ENCODE results near the gene PTPN7. TPM values are rescaled to one million over a fixed set of nuclear protein-coding genes. Genes with fewer than 3 reads are reported as not detected.

Gene PTPN7
- total RNA-seq, 1 donor from 2014 or later: 0.75 TPM

- no peak overlapping the region for H3K27ac Mint-ChIP-seq (ENCODE audit: unreplicated experiment)
- peaks cover 3% of the 10 kb centered on the region for H3K4me1 ChIP-seq (ENCODE audit: insufficient read depth, low read length)
- H4K20me1 ChIP-seq (ENCODE audit: insufficient read depth, low read length): no peaks in the 10 kb centered on the region
- peaks cover 11% of the 10 kb centered on the region for H3K27me3 Mint-ChIP-seq (ENCODE audit: low read depth, unreplicated experiment)
- no peak overlapping the region for H3K9ac ChIP-seq (ENCODE audit: low read length)
- no peaks in the 10 kb centered on the region for H3K27me3 ChIP-seq (ENCODE audit: insufficient read depth, low read length)
- no peak overlapping the region for H3K4me3 Mint-ChIP-seq (ENCODE audit: unreplicated experiment)
- no peak overlapping the region for H3K4me2 ChIP-seq (ENCODE audit: low read length)
- H3K27ac ChIP-seq (ENCODE audit: low read depth, low read length): no peak overlapping the region
- H3K36me3 ChIP-seq (ENCODE audit: insufficient read depth, low read length): no peaks in the 10 kb centered on the region
- H3K79me2 ChIP-seq (ENCODE audit: insufficient read depth, low read length): no peaks in the 10 kb centered on the region
- no peak overlapping the region for H3K4me3 ChIP-seq (ENCODE audit: insufficient read depth, low read depth, low read length)
- H3K9me3 ChIP-seq (ENCODE audit: insufficient read depth, low read depth, low read length): no peaks in the 10 kb centered on the region
- FAIRE-seq: no peak
- peaks cover 17% of the 10 kb centered on the region for H3K4me1 Mint-ChIP-seq (ENCODE audit: low read depth, unreplicated experiment)
- no peaks in the 10 kb centered on the region for H3K9me3 Mint-ChIP-seq (ENCODE audit: unreplicated experiment)
- no peak for TF ChIP-seq EZH2 (IDR thresholded peaks at IDR 0.05; ENCODE audit: insufficient read depth, low read length)
- TF ChIP-seq CTCF (IDR thresholded peaks at IDR 0.05; ENCODE audit: insufficient read depth, low read depth, low read length): no peak
- no peaks in the 10 kb centered on the region for H3K36me3 Mint-ChIP-seq (ENCODE audit: low read depth, unreplicated experiment)
- no peak for DNase-seq (ENCODE audit: low read depth)
- no peak overlapping the region for H2AFZ ChIP-seq (ENCODE audit: low read depth, low read length)
These were observed 2.2 kb upstream of the PTPN7 start for GRCh38 chr1:202162418-202163280.

GRCh38 chr1:202162047-202162417 is 1.6 kb upstream of the PTPN7 start:
- Histone ChIP-seq H3K79me2 (ENCODE audit: insufficient read depth, low read length) (no peaks in the 10 kb centered on the region), H3K27me3 (ENCODE audit: insufficient read depth, low read length) (no peaks in the 10 kb centered on the region), H3K9ac (ENCODE audit: low read length) (no peak overlapping the region), H3K4me1 (ENCODE audit: insufficient read depth, low read length) (peaks cover 3% of the 10 kb centered on the region), H4K20me1 (ENCODE audit: insufficient read depth, low read length) (no peaks in the 10 kb centered on the region), H3K4me3 (ENCODE audit: insufficient read depth, low read depth, low read length) (no peak overlapping the region), H3K36me3 (ENCODE audit: insufficient read depth, low read length) (no peaks in the 10 kb centered on the region), H3K9me3 (ENCODE audit: insufficient read depth, low read depth, low read length) (no peaks in the 10 kb centered on the region), H3K4me2 (ENCODE audit: low read length) (no peak overlapping the region), H3K27ac (ENCODE audit: low read depth, low read length) (no peak overlapping the region), H2AFZ (ENCODE audit: low read depth, low read length) (no peak overlapping the region)
- Mint-ChIP-seq H3K4me1 (ENCODE audit: low read depth, unreplicated experiment) (peaks cover 17% of the 10 kb centered on the region), H3K27me3 (ENCODE audit: low read depth, unreplicated experiment) (peaks cover 11% of the 10 kb centered on the region), H3K27ac (ENCODE audit: unreplicated experiment) (no peak overlapping the region), H3K9me3 (ENCODE audit: unreplicated experiment) (no peaks in the 10 kb centered on the region), H3K36me3 (ENCODE audit: low read depth, unreplicated experiment) (no peaks in the 10 kb centered on the region), H3K4me3 (ENCODE audit: unreplicated experiment) (no peak overlapping the region)
- TF ChIP-seq CTCF (IDR thresholded peaks at IDR 0.05; ENCODE audit: insufficient read depth, low read depth, low read length): no peak
- TF ChIP-seq EZH2 (IDR thresholded peaks at IDR 0.05; ENCODE audit: insufficient read depth, low read length): no peak
- FAIRE-seq (no peak), DNase-seq (ENCODE audit: low read depth) (no peak)
